CD4-positive, alpha-beta T cell treated with Interleukin-17A for 1 hour (primary cell): ENCODE measurements around the gene RNF214.

Experiments
- DNase-seq: peaks from one replicate; pipeline ENCODE4 v3.0.0-alpha.2; 2020

RNF214 gene

GRCh38 chr11:117287668-117288067 lies 55.2 kb downstream of the RNF214 start:
- no peak for DNase-seq

GRCh38 chr11:117289795-117290194 lies 57.3 kb downstream of the RNF214 start:
- DNase-seq, result no peak

DNA sequence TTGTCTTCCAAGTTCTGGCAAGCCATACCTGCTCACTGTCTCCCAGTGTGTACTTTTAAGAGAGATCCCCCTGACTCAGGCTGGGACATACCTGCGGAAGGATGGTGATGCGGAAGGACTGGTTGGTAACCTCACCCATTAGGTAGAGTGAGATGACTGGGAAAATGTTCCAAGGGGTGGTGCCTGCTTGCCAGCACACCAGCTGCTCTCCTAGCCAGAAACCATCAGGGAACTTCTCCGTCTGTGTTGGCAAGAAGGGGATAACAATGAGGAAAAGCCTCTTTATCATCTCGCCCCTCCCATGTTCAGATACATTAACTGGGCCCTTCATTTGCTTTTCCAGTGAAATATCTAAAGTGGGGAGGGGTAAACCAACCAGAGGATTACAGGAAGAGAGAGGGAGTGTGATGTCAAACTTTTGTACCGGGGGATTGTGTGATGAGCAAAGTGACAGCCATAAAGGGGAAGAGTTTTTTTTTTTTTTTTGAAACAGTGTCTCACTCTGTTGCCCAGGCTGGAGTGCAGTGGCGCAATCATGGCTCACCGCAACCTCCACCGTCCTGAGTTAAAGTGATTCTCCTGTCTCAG lies 58.4 kb downstream of the RNF214 start, which contains the start of gene BACE1-AS:
TSS of gene BACE1-AS (plus strand) at position 538 of the 588 bp plus-strand sequence.
- no peak for DNase-seq

GRCh38 chr11:117292616-117293015 lies 60.1 kb downstream of the RNF214 start:
- no peak for DNase-seq

DNA sequence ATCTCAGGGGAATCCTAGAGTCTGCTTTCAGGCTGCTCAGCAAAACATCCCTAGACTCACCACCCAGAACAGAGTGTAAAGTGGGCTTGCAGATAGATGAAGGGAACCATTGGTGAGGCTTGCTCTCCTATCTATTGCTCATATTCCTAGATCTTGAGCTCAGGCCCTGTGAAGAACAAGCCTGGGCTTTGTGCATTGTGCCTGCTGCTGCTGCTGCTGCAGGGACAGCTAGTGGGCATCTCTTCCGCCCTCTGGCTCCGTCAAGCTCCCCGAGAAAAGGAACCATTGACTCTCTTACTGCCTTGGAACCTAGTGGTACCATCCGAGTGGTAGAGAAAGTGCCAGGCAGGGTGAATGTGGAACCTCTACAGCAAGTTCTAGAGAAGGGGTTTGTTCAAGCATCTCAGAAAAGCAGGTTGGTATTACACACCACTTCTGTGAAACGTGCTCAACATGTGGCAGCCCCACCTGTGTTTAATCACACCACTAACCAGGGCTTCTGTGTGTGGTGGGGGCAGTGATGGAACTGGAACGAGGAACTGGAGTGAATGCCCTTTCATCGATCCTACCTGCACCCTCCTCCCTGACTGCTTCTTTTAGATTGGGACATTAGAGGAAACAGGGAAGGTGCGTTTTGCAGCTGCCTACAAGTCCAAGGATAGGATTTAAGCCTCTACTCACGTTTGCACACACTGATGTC lies 63.1 kb downstream of the RNF214 start:
- DNase-seq, result no peak

DNA sequence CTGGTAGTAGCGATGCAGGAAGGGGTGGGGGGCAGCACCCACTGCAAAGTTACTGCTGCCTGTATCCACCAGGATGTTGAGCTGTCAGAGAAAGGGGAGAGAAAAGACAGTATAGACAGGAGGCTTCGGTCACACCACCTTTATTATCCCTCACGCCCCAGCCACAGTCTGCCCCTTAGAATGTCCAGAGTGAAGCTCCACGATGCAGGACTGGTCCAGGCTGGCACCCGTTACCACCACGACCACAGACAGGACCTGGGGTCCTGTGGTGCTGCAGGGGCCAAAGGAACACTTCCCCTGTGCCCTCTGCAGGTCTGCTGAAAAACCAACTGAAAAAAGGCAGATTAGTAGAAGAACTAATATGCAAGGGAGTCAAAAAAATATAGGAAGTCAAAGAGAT lies 64.4 kb downstream of the RNF214 start:
- no peak for DNase-seq

DNA sequence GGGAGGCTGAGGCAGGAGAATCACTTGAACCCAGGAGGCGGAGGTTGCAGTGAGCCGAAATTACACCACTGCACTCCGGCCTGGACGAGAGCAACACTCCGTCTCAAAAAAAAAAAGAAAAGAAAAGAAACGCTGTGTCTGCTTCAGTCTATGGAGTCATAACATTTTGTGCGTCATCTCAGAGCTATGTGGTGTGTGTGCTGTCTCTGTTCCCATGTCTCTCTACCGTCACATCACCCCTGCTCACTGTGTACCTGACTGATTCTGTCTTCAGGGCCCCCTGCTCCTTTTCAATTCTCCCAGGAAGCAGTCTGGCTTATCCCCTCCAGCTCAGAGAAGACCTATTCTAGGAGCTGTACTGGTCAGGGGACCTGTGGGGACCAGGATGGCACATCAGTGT lies 65.7 kb downstream of the RNF214 start:
- DNase-seq, result no peak

DNA sequence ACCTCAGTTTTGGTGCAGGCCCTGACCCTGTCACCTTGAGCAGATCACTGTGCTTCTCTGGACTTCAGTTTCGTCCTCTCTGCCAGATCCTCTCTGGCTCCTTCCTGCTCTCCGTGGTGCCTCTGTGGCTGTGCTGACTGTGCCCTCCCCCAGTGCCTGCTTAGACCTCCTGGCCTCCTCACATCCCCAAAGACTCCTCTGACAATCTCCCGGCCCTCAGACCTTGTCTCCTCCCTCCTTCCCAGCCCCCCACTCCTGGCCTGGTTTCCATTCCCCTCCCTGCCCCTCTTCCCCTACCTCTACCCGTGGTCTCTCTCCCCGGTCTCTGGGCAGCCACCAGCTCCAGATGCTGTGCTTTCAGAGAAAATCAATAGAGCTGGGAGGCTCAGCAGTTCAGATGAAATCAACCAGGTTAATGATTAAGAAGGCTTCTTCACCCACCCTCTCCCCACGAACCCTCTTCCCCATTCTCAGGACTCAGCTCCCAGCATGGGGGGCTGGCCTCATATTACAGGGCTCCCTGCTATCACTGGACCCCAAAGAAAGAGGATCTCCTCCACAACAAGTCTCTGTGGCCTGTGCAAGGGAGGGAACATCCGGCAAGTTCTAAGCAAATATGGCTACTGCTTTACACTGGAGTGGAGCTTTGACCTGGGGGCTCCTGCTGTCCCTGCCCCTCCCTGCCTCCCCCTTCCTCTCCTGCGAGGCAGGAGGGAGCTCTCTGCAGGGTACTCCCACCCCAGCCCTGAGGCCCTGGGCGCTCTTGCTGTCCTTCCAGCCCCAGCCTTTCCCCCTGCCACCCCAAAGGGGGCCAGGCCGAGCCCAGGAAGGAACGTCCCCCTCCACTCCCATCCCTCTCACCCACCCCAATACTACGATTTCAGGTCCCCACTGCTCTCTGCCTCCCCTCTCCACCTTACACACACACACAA lies 67.1 kb downstream of the RNF214 start:
- DNase-seq, result no peak

DNA sequence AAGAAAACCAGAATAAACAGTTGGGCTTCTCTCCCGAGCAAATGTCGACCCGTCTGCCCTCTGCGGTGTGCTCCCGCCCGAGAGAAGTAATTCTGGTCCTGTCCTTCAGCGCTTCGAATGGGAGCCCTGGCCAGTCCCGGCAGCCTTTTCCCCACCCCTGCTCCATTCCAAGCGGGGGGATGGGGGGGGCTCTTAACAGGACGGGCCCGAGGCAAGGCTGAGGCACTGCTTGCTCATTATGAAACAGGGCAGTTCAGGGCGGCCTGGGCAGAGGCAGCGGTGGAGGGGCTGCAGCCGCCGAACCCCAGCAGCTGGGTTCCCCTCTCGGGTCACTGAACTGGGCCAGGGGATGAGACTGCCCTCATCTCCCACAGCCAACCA lies 67.8 kb downstream of the RNF214 start:
- no peak for DNase-seq

DNA sequence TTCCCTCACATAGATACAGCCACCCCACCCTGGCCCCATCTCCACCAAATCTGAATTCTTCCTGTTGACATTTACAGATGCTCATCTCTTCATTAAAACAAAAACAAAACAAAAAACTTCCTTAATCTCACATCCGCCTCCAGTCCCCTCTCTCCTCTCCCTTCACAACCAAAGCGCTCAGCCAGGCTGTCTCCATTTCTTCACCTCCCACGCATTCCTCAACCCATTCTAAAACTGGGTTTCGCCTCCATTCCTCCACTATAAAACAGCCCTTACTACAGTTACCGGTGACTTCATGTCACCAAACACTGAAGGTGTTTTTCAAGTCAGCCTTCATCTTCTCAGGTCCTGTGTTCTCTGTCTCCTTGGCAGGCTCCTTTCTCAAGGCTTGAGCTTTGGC lies 68.3 kb downstream of the RNF214 start:
- no peak for DNase-seq

- no peak for DNase-seq
Observed at GRCh38 chr11:117302228-117302627, 69.8 kb downstream of the RNF214 start.

DNA sequence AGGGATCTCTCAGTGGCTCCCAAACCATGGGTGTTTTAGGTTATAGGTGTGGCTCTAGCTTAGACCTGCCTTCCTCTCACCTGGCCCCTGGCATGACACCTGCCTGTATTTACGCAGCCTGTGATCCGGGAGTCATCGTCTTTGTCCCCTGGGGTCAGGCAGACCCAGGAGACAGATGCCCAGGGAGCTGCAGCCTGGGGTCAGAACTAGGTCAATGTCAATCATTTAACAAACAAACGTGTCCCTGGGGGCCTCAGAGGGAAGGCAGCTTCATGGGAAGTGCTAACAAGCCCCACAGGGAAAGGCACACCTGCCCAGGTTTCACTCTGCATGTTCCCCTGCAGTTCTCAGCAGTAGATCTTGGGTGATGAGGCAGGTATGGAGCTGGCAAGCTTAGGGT lies 70.6 kb downstream of the RNF214 start:
- no peak for DNase-seq

- no peak for DNase-seq
Observed at GRCh38 chr11:117303646-117304315, 71.3 kb downstream of the RNF214 start.

DNA sequence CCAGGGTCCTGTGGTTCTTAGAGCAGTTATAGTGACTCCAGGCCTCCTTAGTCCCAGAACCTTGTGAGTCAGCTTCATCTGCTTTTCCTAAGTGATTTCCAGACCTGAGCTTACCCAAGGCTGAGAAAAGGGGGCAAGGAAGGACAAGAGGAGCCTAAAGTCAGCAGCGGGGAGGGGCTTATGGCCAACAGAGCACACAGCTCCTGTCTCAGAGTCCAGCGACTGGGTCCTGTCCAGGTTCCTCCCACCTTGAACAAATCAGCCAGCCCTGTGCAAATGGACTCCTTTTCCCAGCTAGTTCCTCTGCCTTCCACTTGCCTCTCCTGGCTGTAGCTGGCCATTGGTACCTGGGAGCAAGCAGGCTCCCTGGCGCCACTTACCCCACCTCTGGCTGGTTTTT lies 72.7 kb downstream of the RNF214 start:
- no peak for DNase-seq

- no peak for DNase-seq
Observed at GRCh38 chr11:117309310-117309709, 76.8 kb downstream of the RNF214 start.

GRCh38 chr11:117313091-117313490 lies 80.6 kb downstream of the RNF214 start:
- no peak for DNase-seq

DNA sequence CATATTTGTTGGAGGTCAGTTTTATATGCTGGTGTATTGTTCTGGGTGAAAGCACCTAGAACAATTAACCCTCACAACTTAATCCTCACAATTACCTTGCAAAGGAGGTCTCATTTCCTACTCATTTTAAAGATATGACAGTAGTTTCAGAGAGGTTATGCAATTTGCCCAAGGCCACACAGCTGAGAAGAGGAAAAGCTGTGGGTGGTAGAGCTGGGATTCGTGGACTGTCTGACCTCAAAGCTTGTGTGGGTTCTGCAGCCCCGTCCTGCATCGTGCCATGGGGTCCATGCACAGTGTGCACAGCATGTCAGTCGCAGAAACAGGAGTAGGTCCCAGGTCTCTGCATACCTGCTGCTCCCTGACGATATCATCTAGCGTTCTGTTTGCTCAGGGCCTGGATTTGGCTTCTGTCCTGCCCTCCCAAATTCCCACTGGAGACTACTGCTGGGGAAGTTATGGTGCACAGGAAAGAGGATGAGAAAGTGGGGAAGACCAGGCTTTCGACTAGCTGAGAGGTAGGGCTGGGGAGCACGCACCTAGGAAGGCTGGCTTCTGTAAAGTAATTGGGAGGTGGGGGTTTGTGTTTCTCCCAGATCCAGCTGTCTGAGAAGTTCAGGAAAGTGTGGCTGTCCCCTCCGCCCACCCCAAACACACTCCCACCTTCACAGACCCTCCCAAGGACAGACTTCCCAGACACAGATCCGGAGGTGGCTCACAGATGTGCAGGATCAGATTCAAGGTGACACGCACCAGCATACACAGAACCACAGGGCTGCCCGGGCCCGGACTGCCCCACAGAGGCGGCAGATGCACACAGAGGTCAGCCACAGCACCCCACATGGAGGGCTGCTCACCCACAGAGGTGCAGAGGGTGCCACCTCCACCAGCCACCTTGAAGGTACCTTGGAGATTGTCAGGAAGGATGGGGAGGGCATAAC lies 81.6 kb downstream of the RNF214 start:
- DNase-seq, result no peak

GRCh38 chr11:117314840-117315239 lies 82.4 kb downstream of the RNF214 start:
- no peak for DNase-seq

DNA sequence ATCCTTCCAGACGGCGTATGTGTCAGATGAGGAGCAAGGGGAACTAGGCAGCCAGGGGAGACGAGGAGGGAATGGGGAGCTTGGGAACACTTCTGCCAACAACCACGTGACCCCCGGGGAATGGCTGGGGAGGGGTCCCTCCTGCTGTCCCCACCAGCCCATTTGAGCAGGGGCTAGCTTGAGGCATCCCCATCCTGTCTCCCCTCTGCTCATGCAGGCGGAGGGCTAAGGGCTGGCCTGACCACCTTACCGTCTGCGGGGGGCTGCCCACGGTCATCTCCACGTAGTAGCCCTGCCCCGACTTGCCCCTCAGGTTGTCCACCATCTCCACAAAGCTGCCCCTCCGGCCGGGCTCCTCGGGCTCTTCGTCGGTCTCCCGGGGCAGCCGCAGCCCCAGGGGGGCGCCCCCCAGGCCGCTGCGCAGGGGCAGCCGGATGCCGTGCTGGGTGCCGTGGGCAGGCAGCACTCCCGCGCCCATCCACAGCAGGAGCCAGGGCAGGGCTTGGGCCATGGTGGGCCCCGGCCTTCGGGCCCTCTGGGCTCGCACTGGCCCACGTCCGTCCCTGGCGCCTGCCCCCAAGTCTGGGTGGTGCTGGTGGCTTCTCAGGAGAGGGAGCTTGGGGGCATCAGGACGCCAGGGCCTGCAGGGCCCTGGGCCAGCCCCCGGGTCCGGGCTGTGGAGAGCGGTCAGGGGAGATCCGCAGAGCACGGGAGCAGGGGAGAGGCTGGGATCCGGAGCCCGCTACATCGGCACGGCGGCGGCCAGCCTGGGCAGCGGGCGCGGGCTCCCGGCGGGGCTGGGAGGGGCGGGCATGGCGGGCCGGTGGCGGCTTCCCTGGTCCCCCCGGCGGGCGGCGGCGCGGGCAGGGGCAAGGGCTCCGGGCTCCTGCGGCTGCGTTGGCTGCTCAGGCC lies 83.1 kb downstream of the RNF214 start:
- no peak for DNase-seq

- DNase-seq, result peak; percentile 13
Observed at GRCh38 chr11:117316197-117316961, 83.9 kb downstream of the RNF214 start, which contains the start of gene BACE1. Gene BACE1, minus strand, starts transcription at chr11:117316256. Its CDS starts 461 bp downstream, at chr11:117315795.
